Activated B cell treated with CpG ODN at 0.5 μM for 24 hours (primary cell): Measurements from ENCODE around the gene SRPK2. TPM values are rescaled to one million over a fixed set of nuclear protein-coding genes. Genes with fewer than 3 reads are reported as not detected.

Source experiments
- ATAC-seq: fragments of 200-7000 bp; cut with Tn5 transposase; one replicate; pipeline ENCODE4 v1.10.0; 2021; ENCODE audit warnings: low read depth, mild to moderate bottlenecking, moderate library complexity
- CTCF ChIA-PET: fragments of 350-600 bp; sonication (Branson Sonifier 250); formaldehyde crosslinking; loops from one replicate; lab custom pipeline; 2021; ENCODE audit warnings: antibody characterized with exemption; lab: Charles Lee
- POLR2A ChIA-PET: fragments of 350-600 bp; sonication (Branson Sonifier 250); formaldehyde crosslinking; loops from one replicate; lab custom pipeline; 2021; ENCODE audit warnings: antibody characterized with exemption; lab: Charles Lee
- DNase-seq: peaks from one replicate; pipeline ENCODE4 v3.0.0; 2022
- H3K27ac Mint-ChIP-seq: one replicate; pipeline ENCODE4 v1.8.0; 2020; ENCODE audit warnings: mixed read lengths
- H3K27me3 Mint-ChIP-seq: one replicate; pipeline ENCODE4 v1.8.0; 2021; ENCODE audit warnings: mixed read lengths
- H3K36me3 Mint-ChIP-seq: one replicate; pipeline ENCODE4 v1.8.0; 2021; ENCODE audit warnings: low read depth, mixed read lengths
- H3K4me1 Mint-ChIP-seq: one replicate; pipeline ENCODE4 v1.8.0; 2021; ENCODE audit warnings: mixed read lengths
- H3K4me3 Mint-ChIP-seq: one replicate; pipeline ENCODE4 v1.8.0; 2020; ENCODE audit warnings: mild to moderate bottlenecking, mixed read lengths
- H3K9me3 Mint-ChIP-seq: one replicate; pipeline ENCODE4 v1.8.0; 2020; ENCODE audit warnings: mixed read lengths
- intact Hi-C: fragments of 100-400 bp; cut with micrococcal nuclease; formaldehyde crosslinking; loops from one replicate; pipeline ENCODE4 v1.15.1; 2024
- total RNA-seq: library from RNA; stranded (reverse); gene quantifications from 2 replicates; pipeline ENCODE4 v1.2.3, GENCODE V29; 2022
- TF ChIP-seq, protein P1 (sequence below): fragments of 200-600 bp; IDR thresholded peaks from one replicate; pipeline ENCODE4 v1.8.0; 2022; ENCODE audit warnings: antibody characterized with exemption, mild to moderate bottlenecking

Gene SRPK2
- total RNA-seq, 1 donor from 2014 or later = 59.2 TPM

DNA sequence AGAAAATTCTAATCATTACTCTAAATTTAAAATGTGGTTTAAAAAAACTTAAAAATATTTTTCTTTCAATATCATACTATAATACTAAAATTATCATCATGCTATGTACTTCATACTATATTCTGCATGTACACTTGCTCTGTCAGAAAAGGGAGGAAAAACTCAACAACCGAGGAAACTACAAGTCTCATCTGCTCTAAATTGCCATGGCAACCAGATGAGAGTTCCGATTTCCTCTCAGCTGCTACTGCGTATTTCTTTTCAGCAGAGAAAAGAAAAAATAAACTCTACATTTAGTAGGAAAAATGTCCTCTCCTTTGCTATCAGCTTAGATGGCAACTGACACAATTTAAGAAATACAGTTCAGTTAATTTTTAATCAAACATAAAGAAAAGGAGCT lies 178.9 kb downstream of the SRPK2 start:
- intact Hi-C loops = loop anchor here (5.0 kb wide), 1 partner anchor 37 kb away; no protein-coding TSS in a partner anchor
- H3K36me3 Mint-ChIP-seq = no peaks in the 10 kb centered on the region
- H3K27ac Mint-ChIP-seq = peak overlapping the region; percentile 90
- H3K4me1 Mint-ChIP-seq = peaks cover 84% of the 10 kb centered on the region
- DNase-seq = no peak
- POLR2A ChIA-PET = interaction anchor here (1.4 kb wide), 1 partner anchor 8 kb away, joined by 3 read pairs; no protein-coding TSS in a partner anchor
- no peaks in the 10 kb centered on the region for H3K9me3 Mint-ChIP-seq
- no peak for ATAC-seq
- H3K27me3 Mint-ChIP-seq = no peaks in the 10 kb centered on the region
- no peak overlapping the region for H3K4me3 Mint-ChIP-seq
- TF ChIP-seq, protein P1, sequence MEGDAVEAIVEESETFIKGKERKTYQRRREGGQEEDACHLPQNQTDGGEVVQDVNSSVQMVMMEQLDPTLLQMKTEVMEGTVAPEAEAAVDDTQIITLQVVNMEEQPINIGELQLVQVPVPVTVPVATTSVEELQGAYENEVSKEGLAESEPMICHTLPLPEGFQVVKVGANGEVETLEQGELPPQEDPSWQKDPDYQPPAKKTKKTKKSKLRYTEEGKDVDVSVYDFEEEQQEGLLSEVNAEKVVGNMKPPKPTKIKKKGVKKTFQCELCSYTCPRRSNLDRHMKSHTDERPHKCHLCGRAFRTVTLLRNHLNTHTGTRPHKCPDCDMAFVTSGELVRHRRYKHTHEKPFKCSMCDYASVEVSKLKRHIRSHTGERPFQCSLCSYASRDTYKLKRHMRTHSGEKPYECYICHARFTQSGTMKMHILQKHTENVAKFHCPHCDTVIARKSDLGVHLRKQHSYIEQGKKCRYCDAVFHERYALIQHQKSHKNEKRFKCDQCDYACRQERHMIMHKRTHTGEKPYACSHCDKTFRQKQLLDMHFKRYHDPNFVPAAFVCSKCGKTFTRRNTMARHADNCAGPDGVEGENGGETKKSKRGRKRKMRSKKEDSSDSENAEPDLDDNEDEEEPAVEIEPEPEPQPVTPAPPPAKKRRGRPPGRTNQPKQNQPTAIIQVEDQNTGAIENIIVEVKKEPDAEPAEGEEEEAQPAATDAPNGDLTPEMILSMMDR = no peak
- CTCF ChIA-PET = no interaction called here

DNA sequence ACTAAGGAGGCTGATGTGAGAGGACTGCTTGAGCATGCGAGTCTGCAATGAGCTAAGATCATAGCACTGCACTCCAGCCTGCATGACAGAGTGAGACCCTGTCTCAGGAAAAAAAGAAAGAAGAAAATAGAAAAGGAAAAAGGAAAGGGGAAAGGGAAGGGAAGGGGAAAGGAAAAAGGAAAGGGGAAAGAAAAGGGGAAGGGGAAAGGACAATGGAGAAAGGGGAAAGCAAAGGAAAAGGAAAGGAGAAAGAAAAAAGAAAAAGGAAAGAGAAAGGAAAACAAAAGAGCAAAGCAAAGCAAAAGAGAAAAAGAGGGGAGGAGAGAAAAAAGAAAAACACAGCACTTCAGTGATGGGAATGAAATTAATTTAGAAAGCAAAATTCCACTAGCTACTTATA lies 179.3 kb downstream of the SRPK2 start:
- no peak for DNase-seq
- CTCF ChIA-PET = no interaction called here
- Mint-ChIP-seq H3K4me3 (no peak overlapping the region), H3K27ac (peak overlapping the region; percentile 59), H3K4me1 (peaks cover 83% of the 10 kb centered on the region), H3K9me3 (no peaks in the 10 kb centered on the region), H3K36me3 (no peaks in the 10 kb centered on the region), H3K27me3 (no peaks in the 10 kb centered on the region)
- intact Hi-C loops = no loop called here
- POLR2A ChIA-PET = interaction anchor here (1.4 kb wide), 1 partner anchor 9 kb away, joined by 3 read pairs; no protein-coding TSS in a partner anchor
- no peak for ATAC-seq
- TF ChIP-seq, protein P1 = no peak

DNA sequence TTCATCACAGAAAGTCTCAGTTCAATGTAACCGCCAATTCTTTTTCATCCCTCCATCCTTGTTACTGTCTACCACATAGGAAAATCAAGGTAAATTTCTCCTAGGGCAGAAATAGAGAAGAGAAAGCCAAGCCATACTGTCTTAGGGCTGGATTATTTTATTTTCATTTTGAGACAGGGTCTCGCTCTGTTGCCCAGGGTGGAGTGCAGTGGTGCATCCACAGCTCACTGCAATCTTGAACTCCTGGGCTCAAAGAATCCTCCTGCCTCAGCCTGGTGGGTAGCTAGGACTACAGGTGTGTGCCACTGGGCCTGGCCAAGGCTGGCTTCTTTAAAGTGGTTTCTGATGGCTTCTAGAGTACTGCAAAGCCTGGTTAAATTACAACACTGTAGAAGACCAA lies 181.7 kb downstream of the SRPK2 start:
- H3K4me1 Mint-ChIP-seq = peaks cover 65% of the 10 kb centered on the region
- ChIA-PET POLR2A (no interaction called here), CTCF (interaction anchor here (0.6 kb wide), 1 partner anchor 285 kb away, joined by 3 read pairs; no protein-coding TSS in a partner anchor)
- peak; percentile 52 for ATAC-seq
- peaks cover 15% of the 10 kb centered on the region for H3K36me3 Mint-ChIP-seq
- no peaks in the 10 kb centered on the region for H3K9me3 Mint-ChIP-seq
- intact Hi-C loops = no loop called here
- TF ChIP-seq, protein P1 = no peak
- peak overlapping the region; percentile 1 for H3K4me3 Mint-ChIP-seq
- H3K27me3 Mint-ChIP-seq = no peaks in the 10 kb centered on the region
- no peak for DNase-seq
- peak overlapping the region; percentile 8 for H3K27ac Mint-ChIP-seq

DNA sequence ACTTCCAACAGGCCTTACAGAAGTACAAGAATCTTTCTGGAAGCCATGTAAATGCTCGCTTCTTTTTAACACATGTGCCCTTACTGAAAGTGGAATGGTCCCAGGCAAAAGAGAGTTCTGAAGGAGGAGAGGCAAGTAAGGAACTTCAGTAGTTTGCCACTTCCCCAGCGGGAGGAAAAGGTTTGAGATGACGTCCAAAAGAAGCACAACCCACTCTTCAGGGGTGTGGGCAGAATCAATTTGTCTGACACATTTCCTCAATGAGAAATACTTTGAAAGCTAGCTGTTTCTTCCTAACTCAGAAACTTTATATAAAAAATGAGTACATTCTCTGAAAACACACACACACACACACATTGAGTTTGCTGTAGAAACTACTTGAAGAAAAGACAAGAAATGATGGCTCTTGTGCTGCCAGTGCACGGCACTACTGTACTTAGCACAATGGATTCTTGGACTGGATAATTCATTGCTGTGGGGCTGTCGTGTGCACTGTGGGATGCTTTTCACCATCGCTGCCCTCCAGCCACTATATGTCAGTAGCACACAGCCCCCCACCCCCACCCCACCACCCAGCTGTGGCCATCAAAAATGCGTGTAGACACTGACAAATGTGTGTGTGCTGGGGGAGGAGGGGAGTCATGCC lies 183.0 kb downstream of the SRPK2 start:
- TF ChIP-seq, protein P1 = no peak
- CTCF ChIA-PET = no interaction called here
- no peak for ATAC-seq
- H3K9me3 Mint-ChIP-seq = no peaks in the 10 kb centered on the region
- intact Hi-C loops = no loop called here
- DNase-seq = no peak
- no peak overlapping the region for H3K27ac Mint-ChIP-seq
- H3K4me1 Mint-ChIP-seq = peaks cover 52% of the 10 kb centered on the region
- H3K4me3 Mint-ChIP-seq = no peak overlapping the region
- H3K36me3 Mint-ChIP-seq = peaks cover 28% of the 10 kb centered on the region
- POLR2A ChIA-PET = interaction anchor here (0.7 kb wide), 1 partner anchor 13 kb away, joined by 5 read pairs; no protein-coding TSS in a partner anchor
- H3K27me3 Mint-ChIP-seq = no peaks in the 10 kb centered on the region

DNA sequence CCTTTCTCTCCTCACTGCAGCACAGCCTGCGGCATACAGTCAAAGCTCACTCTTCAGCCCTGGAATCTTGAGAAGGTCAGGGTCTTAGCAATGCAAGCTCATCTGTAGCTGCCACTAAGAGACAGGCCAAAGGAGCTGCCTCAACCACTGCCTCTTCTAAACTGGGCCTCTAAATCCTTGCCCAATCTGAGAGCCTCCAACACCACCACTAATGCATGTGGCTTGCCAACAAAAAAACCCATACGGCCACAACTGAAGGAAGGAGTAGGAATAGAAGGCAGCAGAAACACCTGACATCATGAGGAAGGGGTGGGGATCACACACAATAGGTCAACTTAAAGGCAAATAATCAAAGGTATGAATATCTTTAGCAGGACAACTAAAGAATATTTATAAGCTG lies 183.8 kb downstream of the SRPK2 start:
- ATAC-seq (no peak), DNase-seq (no peak)
- CTCF ChIA-PET = no interaction called here
- Mint-ChIP-seq H3K27me3 (no peaks in the 10 kb centered on the region), H3K27ac (no peak overlapping the region), H3K36me3 (peaks cover 35% of the 10 kb centered on the region), H3K4me1 (peaks cover 45% of the 10 kb centered on the region), H3K9me3 (no peaks in the 10 kb centered on the region), H3K4me3 (no peak overlapping the region)
- intact Hi-C loops = no loop called here
- POLR2A ChIA-PET = no interaction called here
- TF ChIP-seq, protein P1 = no peak
